Activated CD4-positive, alpha-beta T cell treated with anti-CD3 and anti-CD28 coated beads, Interleukin-2, Interleukin-4, amounts not matched to agents 100 ng/mL and 50 ng/mL, durations not matched to agents 16 hours and 8 hours (primary cell): Measurements from ENCODE around the gene SLC52A3.
"Not testable (repeated sequence)": the region's sequence is repeated elsewhere in the genome, so short reads cannot be mapped to it uniquely, and the experiment has no call there.

Source experiments
- DNase-seq: peaks from one replicate; pipeline ENCODE4 v3.0.0-alpha.2; 2020; ENCODE audit warnings: low spot score

SLC52A3 gene

GRCh38 chr20:728256-728944, 39.9 kb downstream of the SLC52A3 start:
- peak; percentile 42 for DNase-seq

- DNase-seq = no peak
Measured at GRCh38 chr20:726160-726559, 42.1 kb downstream of the SLC52A3 start.

GRCh38 chr20:725491-725890, 42.8 kb downstream of the SLC52A3 start:
- DNase-seq = no peak

GRCh38 chr20:724797-725196, 43.5 kb downstream of the SLC52A3 start:
- DNase-seq = not testable (repeated sequence)

- DNase-seq = no peak
Measured at GRCh38 chr20:723756-724155, 44.5 kb downstream of the SLC52A3 start.

GRCh38 chr20:722822-723644, 45.3 kb downstream of the SLC52A3 start:
- DNase-seq = no peak

GRCh38 chr20:721876-722275, 46.4 kb downstream of the SLC52A3 start:
- no peak for DNase-seq

- no peak for DNase-seq
Measured at GRCh38 chr20:719816-720215, 48.5 kb downstream of the SLC52A3 start.

GRCh38 chr20:719068-719467, 49.2 kb downstream of the SLC52A3 start:
- DNase-seq = no peak

GRCh38 chr20:717832-718231, 50.5 kb downstream of the SLC52A3 start:
- DNase-seq = no peak

GRCh38 chr20:717271-717670, 51.0 kb downstream of the SLC52A3 start:
- no peak for DNase-seq

- no peak for DNase-seq
Measured at GRCh38 chr20:714453-714852, 53.8 kb downstream of the SLC52A3 start.

GRCh38 chr20:711576-711975, 56.7 kb downstream of the SLC52A3 start:
- no peak for DNase-seq

- DNase-seq = no peak
Measured at GRCh38 chr20:710780-711450, 57.4 kb downstream of the SLC52A3 start.
